GM21390 (cell line): ENCODE results near the gene SCN2B.

Experiments
- ATAC-seq: cut with Tn5 transposase; IDR thresholded peaks from one replicate; pipeline ENCODE4 v1.9.1; 2021; ENCODE audit not compliant: unreplicated experiment

SCN2B gene

DNA sequence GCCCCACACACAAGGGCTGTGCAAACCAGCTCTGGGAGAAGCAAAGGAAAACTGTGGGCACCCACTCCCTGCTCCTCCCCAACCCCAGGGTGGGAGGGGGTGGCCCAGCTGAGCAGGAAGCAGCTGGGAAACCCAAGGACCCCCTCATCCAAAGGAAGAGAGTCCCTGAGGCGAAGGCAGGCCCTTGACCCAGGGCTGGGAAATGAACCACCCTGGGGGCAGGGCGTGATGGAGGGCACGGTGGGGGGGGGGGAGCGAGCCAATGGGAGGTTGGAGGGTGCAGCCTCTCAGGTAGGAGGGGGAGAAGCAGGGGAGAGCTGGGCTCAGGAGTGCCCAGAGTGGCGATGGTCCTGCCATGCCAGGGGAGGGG lies 40.7 kb downstream of the SCN2B start:
- ATAC-seq = no peak

DNA sequence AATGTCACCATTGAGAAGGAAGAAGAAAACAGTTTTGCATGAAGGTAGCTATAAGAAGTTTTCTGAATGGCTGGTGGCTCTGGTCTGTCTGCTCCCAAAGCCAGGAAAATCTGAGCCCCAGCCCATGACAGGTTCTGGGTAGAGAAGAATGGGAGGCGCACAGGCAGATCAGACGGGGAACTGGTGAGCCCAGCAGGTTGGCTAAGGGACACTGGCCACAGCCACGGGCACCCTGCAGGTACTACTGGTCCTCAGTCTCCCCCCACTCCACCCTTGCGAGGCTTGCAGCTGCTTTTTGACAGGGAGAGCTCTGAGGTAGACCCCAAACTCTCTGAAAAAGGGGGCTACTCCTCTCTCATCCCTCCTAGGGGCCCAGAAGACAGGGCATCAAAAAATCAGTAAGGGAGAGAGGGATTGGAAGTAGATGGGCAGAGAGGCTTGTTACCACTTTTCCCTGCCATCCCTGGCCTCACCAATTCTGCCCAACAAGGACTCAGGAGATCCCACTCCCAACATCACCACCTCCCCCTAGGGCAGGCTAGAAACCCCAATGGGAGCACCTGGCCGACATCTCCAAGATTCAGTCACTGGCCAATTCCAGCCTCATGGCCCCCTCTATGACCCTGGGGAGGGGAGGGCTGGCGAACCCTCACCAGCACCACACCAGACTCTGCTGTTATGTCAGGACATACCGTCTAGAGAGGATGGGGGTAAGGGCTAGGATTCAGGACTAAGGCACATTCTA lies 41.2 kb downstream of the SCN2B start:
- no peak for ATAC-seq

DNA sequence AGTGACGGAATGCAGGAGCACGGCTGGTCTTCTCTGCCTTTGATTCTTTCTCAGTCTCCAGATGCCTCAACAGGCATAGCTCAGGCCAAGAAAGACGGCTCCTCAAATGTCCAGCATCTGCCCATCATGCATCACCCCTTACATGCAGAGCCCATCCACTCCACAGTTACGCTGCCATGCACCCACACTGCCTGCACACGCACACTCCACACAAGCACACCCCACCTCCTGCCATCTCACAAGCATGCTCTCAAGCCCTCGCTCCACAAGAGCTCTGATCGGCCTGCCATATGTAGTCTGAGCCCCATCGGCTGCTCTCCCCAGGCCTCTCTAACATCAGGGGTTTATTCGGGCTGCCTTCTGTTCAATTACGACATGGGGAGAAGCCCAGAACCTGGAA lies 42.6 kb downstream of the SCN2B start:
- no peak for ATAC-seq

GRCh38 chr11:118132385-118133151 lies 43.9 kb downstream of the SCN2B start:
- ATAC-seq = no peak

GRCh38 chr11:118129471-118130172 lies 46.8 kb downstream of the SCN2B start:
- no peak for ATAC-seq

DNA sequence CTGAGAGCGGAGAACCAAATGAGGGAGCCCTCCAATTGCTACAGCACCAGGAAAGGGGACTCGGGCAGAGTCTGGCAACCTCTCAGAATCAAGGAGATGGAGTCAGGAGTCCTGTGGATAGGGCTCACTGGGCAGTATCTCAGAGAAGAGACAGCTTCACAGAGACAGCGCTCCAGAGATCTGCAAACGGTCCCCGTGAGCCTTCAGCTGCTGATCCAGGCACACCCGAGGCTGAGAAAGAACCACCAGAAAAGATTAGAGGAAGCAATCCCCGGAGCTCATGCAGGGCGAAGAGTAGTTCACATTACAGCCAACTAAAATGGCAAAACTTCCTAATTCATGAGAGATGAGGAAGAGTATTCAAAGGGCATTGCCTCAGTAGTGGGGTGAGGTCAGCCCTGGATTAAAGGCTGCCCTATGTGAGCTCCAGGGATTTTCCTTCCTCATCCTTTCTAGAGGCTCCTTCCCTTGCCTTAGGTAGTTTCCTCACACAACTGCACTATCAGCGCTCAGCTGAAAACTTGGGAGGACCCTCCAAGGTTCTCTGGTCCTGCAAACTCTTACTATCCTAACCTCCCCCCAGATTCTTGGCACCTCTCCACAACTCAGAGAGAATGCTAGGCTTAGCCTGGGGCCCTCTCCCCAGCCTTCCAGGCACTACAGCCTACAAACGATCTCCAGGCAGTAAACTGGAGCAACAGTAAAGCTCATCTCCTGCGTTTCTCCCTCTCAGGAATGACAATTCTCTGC lies 47.5 kb downstream of the SCN2B start:
- no peak for ATAC-seq

- no peak for ATAC-seq
Observed at GRCh38 chr11:118128310-118128709, 48.1 kb downstream of the SCN2B start.

DNA sequence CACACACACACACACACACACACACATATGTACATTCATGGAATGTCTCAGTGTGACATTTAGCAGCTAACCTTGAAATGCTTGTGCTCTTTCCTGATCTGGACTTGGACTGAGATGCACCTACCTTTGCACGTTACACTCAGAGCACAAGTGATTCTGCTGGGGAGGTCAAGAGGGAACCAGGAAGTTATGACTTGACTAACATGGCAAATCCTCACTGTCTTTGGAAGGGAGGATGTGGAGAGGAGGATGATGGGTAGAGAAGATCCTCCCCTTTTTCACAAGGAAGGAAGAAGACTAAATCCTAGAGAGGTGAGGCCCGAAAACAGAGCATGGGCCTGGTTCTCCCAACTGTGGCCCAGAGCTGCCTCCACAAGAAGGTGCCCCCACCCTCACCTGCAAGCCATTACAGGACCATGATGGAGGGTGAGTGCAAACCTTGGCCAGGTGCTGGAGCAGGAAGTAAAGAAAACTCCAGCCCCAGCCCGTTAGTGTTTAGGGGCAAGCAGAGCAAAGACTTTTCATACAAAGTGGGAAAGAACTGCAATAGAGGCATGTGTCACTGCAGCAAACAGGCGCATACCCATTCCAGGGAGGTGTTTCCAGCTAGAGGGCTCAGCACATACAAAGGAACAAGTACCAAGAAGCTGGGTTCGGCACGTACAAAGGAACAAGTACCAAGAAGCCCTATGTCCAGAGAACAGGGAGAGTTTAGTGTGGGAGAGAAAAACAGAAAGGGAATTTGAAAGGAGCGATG lies 50.2 kb downstream of the SCN2B start:
- no peak for ATAC-seq

DNA sequence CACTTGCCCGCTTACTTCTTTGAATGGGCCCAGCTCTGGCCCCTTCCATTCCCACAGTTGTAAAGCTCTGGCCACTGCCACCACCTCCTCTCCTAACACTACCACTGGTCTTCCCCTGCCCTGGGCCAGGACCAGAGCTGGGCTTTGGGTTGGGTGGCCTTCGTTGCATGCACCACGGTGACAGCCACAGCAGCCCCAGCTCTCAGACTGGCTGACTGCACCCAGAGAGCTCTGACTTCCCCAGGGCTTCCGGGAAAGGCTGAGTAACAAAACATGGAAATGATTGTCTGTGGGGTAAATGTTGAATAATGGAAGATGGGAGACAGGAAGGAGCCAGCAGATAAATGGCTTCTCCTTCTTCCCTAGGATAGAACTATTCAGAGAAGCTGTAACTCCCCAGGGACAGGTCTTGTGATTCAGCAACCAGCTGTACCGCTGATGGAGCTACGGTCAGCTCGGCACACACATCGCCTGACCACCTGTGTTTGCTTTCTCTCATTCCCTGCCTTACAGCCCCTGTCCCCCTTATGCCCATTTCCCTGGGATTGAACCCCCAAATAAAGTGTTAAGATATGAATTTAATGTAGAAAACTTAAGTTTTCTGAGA lies 51.4 kb downstream of the SCN2B start:
- no peak for ATAC-seq

- no peak for ATAC-seq
Observed at GRCh38 chr11:118120793-118121192, 55.6 kb downstream of the SCN2B start.

DNA sequence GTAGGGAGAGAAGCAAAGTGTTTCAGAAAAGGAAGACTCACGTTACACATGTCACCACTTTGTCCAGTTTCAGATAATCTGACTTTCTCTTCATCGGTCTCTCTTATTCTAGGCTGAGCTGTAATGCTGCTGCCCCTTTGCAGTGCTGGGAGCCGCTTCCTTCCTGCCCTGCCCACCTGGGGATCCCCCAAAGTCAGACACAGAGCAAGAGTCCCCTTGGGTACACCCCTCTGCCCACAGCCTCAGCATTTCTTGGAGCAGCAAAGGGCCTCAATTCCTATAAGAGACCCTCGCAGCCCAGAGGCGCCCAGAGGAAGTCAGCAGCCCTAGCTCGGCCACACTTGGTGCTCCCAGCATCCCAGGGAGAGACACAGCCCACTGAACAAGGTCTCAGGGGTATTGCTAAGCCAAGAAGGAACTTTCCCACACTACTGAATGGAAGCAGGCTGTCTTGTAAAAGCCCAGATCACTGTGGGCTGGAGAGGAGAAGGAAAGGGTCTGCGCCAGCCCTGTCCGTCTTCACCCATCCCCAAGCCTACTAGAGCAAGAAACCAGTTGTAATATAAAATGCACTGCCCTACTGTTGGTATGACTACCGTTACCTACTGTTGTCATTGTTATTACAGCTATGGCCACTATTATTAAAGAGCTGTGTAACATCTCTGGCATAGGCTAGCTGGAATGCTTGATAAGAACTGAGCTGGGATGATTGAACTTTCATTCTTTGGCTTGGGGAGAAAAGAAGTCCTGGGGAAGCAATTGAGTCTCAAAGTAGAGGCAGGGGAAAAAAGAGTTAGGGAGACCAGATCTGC lies 58.4 kb downstream of the SCN2B start:
- ATAC-seq = no peak

DNA sequence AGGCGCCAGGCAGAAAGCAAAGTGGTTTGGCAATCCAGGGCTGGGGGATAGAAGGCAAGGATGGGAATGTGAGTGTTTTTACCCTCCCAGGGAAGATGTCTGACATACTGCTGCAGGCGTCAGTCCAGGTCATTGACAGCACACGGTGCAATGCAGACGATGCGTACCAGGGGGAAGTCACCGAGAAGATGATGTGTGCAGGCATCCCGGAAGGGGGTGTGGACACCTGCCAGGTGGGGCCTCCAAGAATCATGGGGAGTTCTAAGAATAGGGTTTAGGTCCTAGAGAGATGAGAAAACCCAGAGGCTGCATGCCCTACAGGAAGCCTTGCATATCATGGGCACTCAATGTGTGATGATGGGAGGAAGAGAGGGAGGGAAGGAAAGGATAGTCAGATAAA lies 61.4 kb downstream of the SCN2B start:
- ATAC-seq = no peak

GRCh38 chr11:118114266-118114665 lies 62.2 kb downstream of the SCN2B start:
- ATAC-seq = no peak

DNA sequence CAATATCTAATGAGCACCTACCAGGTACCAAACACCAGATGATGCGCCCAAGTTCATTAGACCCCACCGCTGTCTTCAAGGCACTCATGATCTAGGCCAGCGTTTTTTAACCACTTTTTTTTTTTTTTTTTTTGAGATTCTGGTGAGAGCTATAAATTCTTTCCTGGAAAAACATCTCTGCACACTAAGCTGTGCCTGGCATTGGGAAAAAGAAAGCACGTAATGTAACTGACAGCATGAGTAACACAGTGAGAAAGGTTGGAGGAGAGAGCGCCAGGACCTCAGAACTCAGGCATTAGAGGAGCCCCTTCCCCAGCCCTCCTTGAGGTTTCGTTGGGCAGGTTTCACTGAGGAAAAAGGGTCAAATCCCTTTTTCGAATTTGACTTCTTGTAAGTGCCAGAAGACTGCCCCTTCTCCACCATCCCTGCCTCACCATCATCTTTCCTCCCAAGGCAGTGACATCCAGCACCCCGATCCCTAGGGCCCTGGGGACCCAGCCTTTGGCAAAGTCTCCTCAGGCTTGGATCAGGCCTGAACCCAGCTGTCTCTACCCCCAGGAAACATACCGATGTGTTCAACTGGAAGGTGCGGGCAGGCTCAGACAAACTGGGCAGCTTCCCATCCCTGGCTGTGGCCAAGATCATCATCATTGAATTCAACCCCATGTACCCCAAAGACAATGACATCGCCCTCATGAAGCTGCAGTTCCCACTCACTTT lies 63.6 kb downstream of the SCN2B start:
- ATAC-seq = no peak
